ENCODE data around the gene AP4B1. TPM values are rescaled to one million over a fixed set of nuclear protein-coding genes. Genes with fewer than 3 reads are reported as not detected.

AP4B1 gene
- total and polyA plus RNA-seq, 9 of the 15 experiments (the other 6 are each of a cell fraction or from before 2014, with no cell fraction given): 15.8 to 36.5 (median 24.6) TPM

GRCh38 chr1:113928941-113929749 is 24.5 kb upstream of the AP4B1 start, which contains the start of gene HIPK1 (continued):
- TF ChIP-seq PRPF4 (IDR thresholded peaks at IDR 0.05; ENCODE audit: insufficient read depth, low read depth, low read length, poor library complexity, severe bottlenecking) (no peak), ZNF165 (CRISPR knock-in tag; IDR thresholded peaks at IDR 0.05; ENCODE audit: borderline replicate concordance) (no peak), ZBTB11 (CRISPR knock-in tag; IDR thresholded peaks at IDR 0.05) (peak in 2 of 3 experiments; percentile 64 to 82; a peak in 2 of 6 replicates), SAP30 (IDR thresholded peaks at IDR 0.05; ENCODE audit: borderline replicate concordance, insufficient read depth, low read depth, low read length, poor library complexity, severe bottlenecking) (peak; percentile 96), SMAD1 (IDR thresholded peaks at IDR 0.05; ENCODE audit: low read depth, low read length, partially characterized antibody) (peak; percentile 17), ZNF584 (CRISPR knock-in tag; IDR thresholded peaks at IDR 0.05; ENCODE audit: low read depth) (no peak), NKRF (IDR thresholded peaks at IDR 0.05; ENCODE audit: borderline replicate concordance) (peak; percentile 92), FOXJ3 (CRISPR knock-in tag; IDR thresholded peaks at IDR 0.05) (no peak), CCNT2 (IDR thresholded peaks at IDR 0.05; ENCODE audit: borderline replicate concordance, extremely low read depth, insufficient read length, low read depth, low read length) (peak; percentile 72), MCM5 (IDR thresholded peaks at IDR 0.05; ENCODE audit: low read depth) (no peak), COPS2 (conservative IDR thresholded peaks at IDR 0.05) (no peak), NCOA4 (IDR thresholded peaks at IDR 0.05; ENCODE audit: partially characterized antibody) (no peak), FIP1L1 (IDR thresholded peaks at IDR 0.05; ENCODE audit: low read depth, low read length, poor library complexity, severe bottlenecking) (peak; percentile 49), SAFB2 (IDR thresholded peaks at IDR 0.05; ENCODE audit: borderline replicate concordance, low read depth, low read length, severe bottlenecking) (no peak), XRCC4 (IDR thresholded peaks at IDR 0.05; ENCODE audit: extremely low read depth, insufficient read depth, insufficient read length) (no peak), ZNF253 (CRISPR knock-in tag; conservative IDR thresholded peaks at IDR 0.05) (no peak), FOXP4 (CRISPR knock-in tag; IDR thresholded peaks at IDR 0.05; ENCODE audit: borderline replicate concordance) (peak; percentile 79), ZNF311 (CRISPR knock-in tag; IDR thresholded peaks at IDR 0.05) (no peak)

All from K562 (cell line).